NB4 (cell line): ENCODE data around the gene FXYD5.

Experiments
- DNase-seq: peaks from one replicate; pipeline ENCODE4 v3.0.0; 2010; ENCODE audit warnings: low read depth
- H3K4me3 ChIP-seq: one replicate; pipeline ENCODE4 v1.5.1; 2011; ENCODE audit warnings: mild to moderate bottlenecking, low read depth, low read length, moderate library complexity
- CTCF ChIP-seq: IDR thresholded peaks from one replicate; pipeline ENCODE4 v1.5.1; 2012; ENCODE audit warnings: low read depth, low read length
- MAX ChIP-seq: IDR thresholded peaks from 2 replicates; pipeline ENCODE4 v1.6.1; 2011; ENCODE audit warnings: low read depth, low read length
- MYC ChIP-seq: IDR thresholded peaks from 2 replicates; pipeline ENCODE4 v1.6.1; 2011; ENCODE audit warnings: low read depth, low read length
- POLR2A ChIP-seq: IDR thresholded peaks from 2 replicates; pipeline ENCODE4 v1.6.1; 2011; ENCODE audit warnings: mild to moderate bottlenecking; ENCODE audit not compliant: insufficient read length; ENCODE audit errors: extremely low read depth

The FXYD5 gene

GRCh38 chr19:35204799-35205732, 50.5 kb downstream of the FXYD5 start:
- DNase-seq, result peak; percentile 78
- no peak overlapping the region for H3K4me3 ChIP-seq
- no peak for TF ChIP-seq CTCF
- TF ChIP-seq MAX, result no peak
- no peak for TF ChIP-seq POLR2A
- no peak for TF ChIP-seq MYC

- no peak overlapping the region for H3K4me3 ChIP-seq
- no peak for DNase-seq
- no peak for TF ChIP-seq POLR2A
- TF ChIP-seq CTCF, result no peak
- no peak for TF ChIP-seq MYC
- no peak for TF ChIP-seq MAX
Observed at GRCh38 chr19:35205733-35206323, 51.3 kb downstream of the FXYD5 start.

GRCh38 chr19:35206379-35206778, 51.8 kb downstream of the FXYD5 start:
- TF ChIP-seq CTCF (no peak), POLR2A (no peak), MAX (no peak), MYC (no peak)
- DNase-seq, result no peak
- no peak overlapping the region for H3K4me3 ChIP-seq

GRCh38 chr19:35206855-35207254, 52.3 kb downstream of the FXYD5 start:
- H3K4me3 ChIP-seq, result no peak overlapping the region
- no peak for DNase-seq
- TF ChIP-seq MAX, result no peak
- no peak for TF ChIP-seq MYC
- no peak for TF ChIP-seq POLR2A
- TF ChIP-seq CTCF, result no peak

- DNase-seq, result no peak
- TF ChIP-seq CTCF (no peak), MAX (no peak), MYC (no peak), POLR2A (no peak)
- no peak overlapping the region for H3K4me3 ChIP-seq
Observed at GRCh38 chr19:35207391-35207871, 52.9 kb downstream of the FXYD5 start.
